HG03442 (cell line): ENCODE data around the gene RBSN.

Experiments used
- ATAC-seq: cut with Tn5 transposase; IDR thresholded peaks from one replicate; pipeline ENCODE4 v1.9.1; 2021; ENCODE audit warnings: mild to moderate bottlenecking, moderate library complexity; ENCODE audit not compliant: unreplicated experiment

Gene RBSN

GRCh38 chr3:15063656-15064286 is 35.2 kb downstream of the RBSN start:
- ATAC-seq, result no peak

GRCh38 chr3:15063238-15063637 is 35.7 kb downstream of the RBSN start:
- ATAC-seq, result no peak

- no peak for ATAC-seq
Observed at GRCh38 chr3:15060029-15060428, 38.9 kb downstream of the RBSN start.

DNA sequence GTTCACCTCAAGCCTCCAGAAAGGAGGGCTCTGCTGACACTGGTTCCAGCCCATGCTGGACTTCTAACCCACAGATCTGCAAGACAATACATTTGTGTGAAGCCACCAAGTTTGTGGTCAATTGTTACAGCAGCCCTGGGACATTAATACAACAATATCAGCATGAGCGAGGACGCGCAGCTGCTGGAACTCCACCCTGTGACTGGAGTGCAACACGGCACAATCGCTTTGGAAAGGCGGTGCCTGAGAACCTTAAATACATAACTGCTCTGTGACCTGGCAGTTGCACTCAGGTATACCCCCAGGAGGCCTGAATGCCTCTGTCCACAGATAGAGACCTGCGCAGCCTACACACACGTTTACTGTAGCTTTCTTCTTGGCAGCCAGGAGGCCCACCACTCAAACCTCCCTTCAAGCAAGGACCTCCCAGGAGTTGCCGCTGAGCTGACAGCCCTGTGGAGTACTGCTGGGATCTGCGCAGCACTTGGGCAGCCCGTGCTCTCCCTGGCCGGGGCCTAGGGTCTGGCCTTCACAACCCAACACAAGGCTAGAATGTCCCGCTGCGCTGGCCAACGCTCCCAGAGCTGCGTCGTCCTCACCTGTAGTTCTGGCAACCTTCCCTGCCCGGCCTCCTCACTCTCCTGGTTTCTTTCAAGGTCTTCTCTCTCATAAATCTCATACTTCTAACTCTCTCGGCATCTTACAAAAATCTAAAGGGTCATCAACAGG is 42.1 kb downstream of the RBSN start:
- no peak for ATAC-seq

GRCh38 chr3:15055019-15055557 is 43.9 kb downstream of the RBSN start:
- ATAC-seq, result peak; percentile 59

DNA sequence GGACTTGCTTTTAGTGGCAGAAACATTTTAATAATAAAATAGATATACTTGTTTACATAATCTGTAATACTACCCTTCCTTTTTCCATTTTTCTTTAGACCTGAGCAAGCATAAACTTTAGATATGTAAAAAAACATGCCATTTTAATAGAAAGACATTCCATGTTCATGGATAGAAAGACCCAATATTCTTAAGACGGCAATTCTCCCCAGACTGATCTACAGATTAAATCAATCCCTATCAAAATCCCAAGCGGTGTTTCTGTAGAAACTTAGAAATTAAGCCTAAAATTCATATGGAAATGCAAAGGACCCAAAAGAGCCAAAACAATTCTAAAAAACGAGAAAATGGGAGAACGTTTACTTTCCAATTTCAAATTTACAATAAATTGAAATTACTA is 45.4 kb downstream of the RBSN start:
- ATAC-seq, result no peak

DNA sequence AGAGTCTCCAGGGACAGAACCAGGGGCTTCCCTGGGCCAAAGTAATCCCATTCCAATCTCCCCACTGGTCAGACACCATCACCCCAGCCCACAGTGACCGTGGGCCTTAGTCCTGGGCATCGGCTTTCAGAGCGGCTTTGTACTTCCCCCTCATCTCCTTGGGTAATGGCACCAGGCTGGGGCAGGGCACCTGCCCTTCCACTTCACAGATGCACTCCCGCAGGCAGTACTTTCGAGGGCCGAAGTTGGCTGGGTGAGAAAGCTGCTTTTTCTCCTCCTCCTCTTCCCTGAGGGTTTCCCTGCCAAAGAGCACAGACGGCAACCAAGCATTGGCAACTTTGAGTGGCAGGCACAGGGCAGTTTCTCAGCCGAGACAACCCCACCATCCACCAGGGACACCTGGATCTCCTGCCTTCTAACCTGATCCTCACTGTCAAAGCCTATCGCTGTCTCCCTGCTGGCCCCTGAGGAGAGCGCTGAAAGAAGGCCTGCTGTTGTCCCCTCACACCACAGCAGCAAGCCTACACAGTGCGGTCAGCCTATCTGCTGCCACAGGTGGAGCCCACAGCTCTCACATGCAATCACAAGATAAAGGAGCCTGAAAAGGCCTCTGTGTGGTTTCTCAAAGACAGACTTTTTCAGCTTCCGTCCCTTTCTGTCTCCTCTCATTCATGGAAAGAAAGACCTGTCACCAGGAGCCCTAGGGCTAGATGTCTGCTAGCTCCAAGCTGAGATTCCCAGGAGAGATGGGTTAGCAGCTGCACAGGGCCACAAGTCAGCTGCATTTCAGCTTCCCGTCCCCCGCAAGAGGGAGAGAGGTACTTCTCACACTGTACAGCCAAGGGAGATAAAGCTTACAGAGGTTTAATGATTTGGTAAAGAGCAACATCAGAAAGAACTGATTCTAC is 46.4 kb downstream of the RBSN start:
- no peak for ATAC-seq

DNA sequence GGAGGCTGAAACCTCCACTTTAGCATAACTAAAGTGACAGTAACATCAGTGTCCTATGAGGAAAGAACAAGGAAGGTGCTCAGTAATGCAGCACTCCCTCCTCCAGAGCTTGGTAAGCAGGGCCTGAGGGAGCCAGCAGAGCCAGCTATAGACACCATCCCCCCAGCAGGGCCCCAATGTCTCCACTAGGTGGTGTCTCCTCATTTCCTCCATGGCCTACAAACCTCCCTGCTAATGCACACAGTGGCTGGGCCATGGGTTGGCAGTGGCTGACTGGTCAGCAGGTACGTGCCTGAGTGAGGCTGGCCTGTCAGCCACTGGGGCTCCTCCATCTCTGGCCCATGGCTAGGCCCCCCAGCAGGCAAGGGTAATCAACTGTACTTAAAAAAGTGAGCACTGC is 47.4 kb downstream of the RBSN start:
- peak; percentile 58 for ATAC-seq

DNA sequence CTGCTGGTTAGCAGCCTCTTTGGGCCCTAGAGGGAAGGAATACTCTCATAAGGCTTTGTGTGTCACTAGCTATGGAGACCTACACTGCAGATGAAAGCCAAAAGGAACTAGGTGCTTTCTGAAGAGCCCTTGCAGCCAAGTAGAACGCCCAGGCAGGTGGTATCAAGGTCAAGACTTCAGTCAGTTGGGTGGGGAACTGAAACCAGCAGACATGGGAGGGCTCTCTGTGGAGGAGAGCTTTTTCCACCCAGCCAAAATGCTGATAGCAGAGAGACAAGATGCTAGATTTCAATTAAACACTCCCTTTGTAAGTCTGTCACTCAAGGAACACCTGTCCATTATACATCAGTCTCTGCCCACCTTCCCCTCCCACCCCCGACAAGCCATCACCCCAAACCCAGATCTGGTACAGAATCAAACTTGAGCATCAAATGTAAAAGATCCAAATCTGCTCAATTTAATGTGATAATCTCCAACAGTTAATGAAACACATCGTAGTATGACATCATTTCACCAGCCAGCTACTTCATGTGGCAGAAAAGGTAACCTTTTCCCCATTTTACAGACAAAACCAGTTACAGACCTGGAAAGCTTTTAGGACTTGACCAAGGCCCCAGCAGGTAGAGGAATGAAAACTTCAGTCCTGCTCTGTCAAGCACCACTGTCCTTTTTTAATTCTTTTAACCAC is 48.4 kb downstream of the RBSN start:
- peak; percentile 63 for ATAC-seq

GRCh38 chr3:15049584-15049983 is 49.4 kb downstream of the RBSN start:
- no peak for ATAC-seq

DNA sequence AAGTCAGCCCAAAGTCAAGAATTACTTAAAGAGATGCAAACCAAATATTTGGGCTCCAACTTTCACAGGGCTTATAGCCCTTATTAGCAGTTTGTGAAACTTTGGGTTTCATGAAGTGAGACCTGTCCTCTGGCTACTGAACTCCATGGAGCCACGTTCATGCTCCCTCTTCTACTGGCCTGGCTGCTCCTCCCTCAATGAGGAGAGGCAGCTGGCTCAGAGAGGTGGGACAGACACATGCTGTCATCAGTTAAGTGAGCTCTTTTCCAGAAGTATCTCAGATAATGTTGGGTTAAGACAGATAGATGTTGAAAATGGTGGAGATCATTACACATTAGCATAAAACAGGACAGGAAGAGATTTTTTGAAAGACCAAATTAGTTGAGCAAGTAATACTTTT is 53.3 kb downstream of the RBSN start:
- no peak for ATAC-seq

GRCh38 chr3:15044326-15044725 is 54.6 kb downstream of the RBSN start:
- no peak for ATAC-seq

- ATAC-seq, result no peak
Observed at GRCh38 chr3:15043408-15044171, 55.4 kb downstream of the RBSN start.

DNA sequence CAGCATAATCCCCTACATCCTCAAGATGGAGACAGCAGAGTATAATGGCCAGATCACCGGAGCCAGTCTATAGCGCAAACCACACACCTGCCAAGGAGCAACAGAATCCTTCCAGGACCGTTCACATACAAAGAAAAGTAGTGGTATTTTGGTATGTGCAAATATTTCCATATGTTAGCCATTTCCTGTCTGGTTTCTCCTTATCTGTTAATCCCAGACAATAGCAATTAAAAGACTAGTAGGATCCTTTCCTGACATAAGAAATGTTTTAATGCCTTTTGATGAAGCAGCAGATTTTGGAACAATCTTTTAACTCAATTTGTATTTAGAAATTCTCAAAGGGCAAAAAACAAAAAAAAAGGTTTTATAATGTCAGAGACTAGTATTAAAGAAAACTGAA is 56.0 kb downstream of the RBSN start:
- ATAC-seq, result no peak

DNA sequence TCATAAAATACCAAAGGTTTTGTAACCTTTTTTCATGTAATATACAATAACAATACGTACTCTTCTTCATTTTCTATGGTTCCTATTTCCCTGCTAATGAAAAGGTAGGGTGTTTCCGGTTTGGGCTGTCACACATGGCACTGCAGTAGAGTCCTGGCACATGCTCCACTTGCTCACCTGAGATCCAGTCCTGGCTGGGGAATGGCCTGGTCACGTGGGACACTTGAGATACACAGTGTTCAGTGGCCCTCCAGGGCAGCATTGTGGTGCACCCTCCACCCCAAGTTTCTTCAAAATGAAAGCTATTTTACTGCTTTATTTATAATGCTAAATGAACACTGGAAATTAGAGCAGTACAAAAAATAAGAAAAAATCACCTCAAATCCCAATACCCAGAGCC is 57.0 kb downstream of the RBSN start:
- ATAC-seq, result no peak

GRCh38 chr3:15040844-15041243 is 58.1 kb downstream of the RBSN start:
- ATAC-seq, result no peak

- no peak for ATAC-seq
Observed at GRCh38 chr3:15038306-15038705, 60.6 kb downstream of the RBSN start.

- no peak for ATAC-seq
Observed at GRCh38 chr3:15033103-15033502, 65.8 kb downstream of the RBSN start.

DNA sequence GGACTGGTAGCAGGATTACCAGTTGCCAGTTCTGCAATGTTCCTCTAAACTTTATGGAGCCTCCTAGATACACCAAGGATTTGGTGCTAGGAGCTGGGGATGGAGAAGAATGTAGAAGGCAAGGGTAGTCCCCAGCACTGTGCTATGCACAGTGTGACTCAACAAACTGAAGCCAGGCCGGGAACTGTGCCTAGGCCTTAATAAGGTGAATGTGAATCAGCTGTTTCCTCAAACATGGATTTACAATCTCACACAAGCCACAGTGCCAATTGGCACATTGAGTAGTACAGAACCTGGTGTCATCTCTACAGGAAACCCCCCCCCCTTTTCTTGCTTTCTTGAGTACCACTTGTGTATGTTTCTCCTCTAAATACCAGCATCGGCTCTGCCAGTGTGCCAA is 66.3 kb downstream of the RBSN start:
- ATAC-seq, result no peak

DNA sequence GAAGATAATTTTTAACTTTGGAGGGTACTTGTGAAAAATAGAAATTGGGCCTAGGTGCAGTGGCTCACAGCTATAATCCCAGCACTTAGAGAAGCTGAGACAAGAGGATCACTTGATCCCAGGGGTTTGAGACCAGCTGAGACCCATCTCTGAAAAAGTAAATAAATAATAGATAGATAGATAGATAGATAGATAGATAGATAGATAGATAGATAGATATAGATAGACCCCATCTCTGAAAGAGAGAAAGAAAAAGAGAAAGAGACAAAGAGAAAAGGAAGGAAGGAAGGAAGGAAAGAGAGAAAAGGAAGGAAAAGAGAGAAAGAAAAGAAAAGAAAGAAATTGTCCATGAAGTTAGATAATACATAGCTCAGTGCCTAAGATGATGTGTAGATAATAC is 69.3 kb downstream of the RBSN start:
- no peak for ATAC-seq
